HepG2 (cell line): Measurements from ENCODE around the gene NDUFS6. TPM values are rescaled to one million over a fixed set of nuclear protein-coding genes. Genes with fewer than 3 reads are reported as not detected.

Experiments used
- ARID3A ChIP-seq: IDR thresholded peaks from 2 replicates; pipeline ENCODE4 v1.6.1; 2012; ENCODE audit warnings: low read depth, low read length, improper control_type of control experiment
- ARNTL ChIP-seq: sonication (generic); formaldehyde crosslinking; IDR thresholded peaks from 2 replicates; pipeline ENCODE4 v1.4.0; 2020; ENCODE audit warnings: mild to moderate bottlenecking, missing genetic modification reagents
- ATF1 ChIP-seq: IDR thresholded peaks from 2 replicates; pipeline ENCODE4 v1.6.1; 2016; ENCODE audit warnings: mild to moderate bottlenecking, control low read depth
- GATAD1 ChIP-seq: IDR thresholded peaks from 2 replicates; pipeline ENCODE4 v1.6.1; 2016; ENCODE audit warnings: missing genetic modification reagents, missing compliant biosample characterization
- GRHL1 ChIP-seq: sonication (generic); formaldehyde crosslinking; conservative IDR thresholded peaks from 2 replicates; pipeline ENCODE4 v1.8.0; 2022; ENCODE audit warnings: missing genetic modification reagents
- ISX ChIP-seq: sonication (generic); formaldehyde crosslinking; conservative IDR thresholded peaks from 2 replicates; pipeline ENCODE4 v1.5.0; 2020; ENCODE audit warnings: missing genetic modification reagents
- MTA3 ChIP-seq: sonication (generic); formaldehyde crosslinking; IDR thresholded peaks from 2 replicates; pipeline ENCODE4 v1.4.0; 2020; ENCODE audit warnings: missing genetic modification reagents
- MTF1 ChIP-seq: sonication (generic); formaldehyde crosslinking; IDR thresholded peaks from 2 replicates; pipeline ENCODE4 v1.5.0; 2020; ENCODE audit warnings: missing genetic modification reagents
- MXD3 ChIP-seq: IDR thresholded peaks from 2 replicates; pipeline ENCODE4 v1.6.1; 2016; ENCODE audit warnings: mild to moderate bottlenecking, missing biosample characterization, missing genetic modification reagents
- NFIC ChIP-seq: IDR thresholded peaks from 2 replicates; pipeline ENCODE4 v1.6.1; 2012; ENCODE audit warnings: mild to moderate bottlenecking, low read length, inconsistent platforms
- NRL ChIP-seq: sonication (generic); formaldehyde crosslinking; IDR thresholded peaks from 2 replicates; pipeline ENCODE4 v1.5.0; 2020; ENCODE audit warnings: missing genetic modification reagents, mild to moderate bottlenecking, moderate library complexity, borderline replicate concordance
- ONECUT2 ChIP-seq: sonication (generic); formaldehyde crosslinking; IDR thresholded peaks from 2 replicates; pipeline ENCODE4 v1.4.0; 2020; ENCODE audit warnings: missing genetic modification reagents
- PHB2 ChIP-seq: fragments of 450-650 bp; IDR thresholded peaks from 2 replicates; pipeline ENCODE4 v1.6.1; 2018; ENCODE audit not compliant: partially characterized antibody
- TFAP4 ChIP-seq: sonication (generic); IDR thresholded peaks from 2 replicates; pipeline ENCODE4 v1.6.1; 2016; ENCODE audit warnings: low read depth, borderline replicate concordance
- THAP8 ChIP-seq: sonication (generic); formaldehyde crosslinking; IDR thresholded peaks from 2 replicates; pipeline ENCODE4 v1.5.1; 2020; ENCODE audit warnings: missing genetic modification reagents, mild to moderate bottlenecking, borderline replicate concordance
- ZFAT ChIP-seq: sonication (generic); formaldehyde crosslinking; conservative IDR thresholded peaks from 2 replicates; pipeline ENCODE4 v1.8.1; 2023; ENCODE audit warnings: missing genetic modification reagents, inconsistent platforms
- ZFP91 ChIP-seq: sonication (generic); formaldehyde crosslinking; IDR thresholded peaks from 2 replicates; pipeline ENCODE4 v1.9.0; 2022; ENCODE audit warnings: missing genetic modification reagents, mild to moderate bottlenecking, borderline replicate concordance
- ZMAT5 ChIP-seq: sonication (generic); formaldehyde crosslinking; IDR thresholded peaks from 2 replicates; pipeline ENCODE4 v1.5.0; 2020; ENCODE audit warnings: mild to moderate bottlenecking, low read depth, missing genetic modification reagents, borderline replicate concordance
- ZMYM2 ChIP-seq: sonication (generic); formaldehyde crosslinking; IDR thresholded peaks from 2 replicates; pipeline ENCODE4 v1.8.0; 2022; ENCODE audit warnings: mild to moderate bottlenecking, missing genetic modification reagents
- ZNF329 ChIP-seq: sonication (generic); formaldehyde crosslinking; IDR thresholded peaks from 2 replicates; pipeline ENCODE4 v1.9.0; 2021; ENCODE audit warnings: low read depth, mild to moderate bottlenecking, missing genetic modification reagents
- ZNF33B ChIP-seq: sonication (generic); formaldehyde crosslinking; IDR thresholded peaks from 2 replicates; pipeline ENCODE4 v1.5.1; 2020; ENCODE audit warnings: mild to moderate bottlenecking, missing genetic modification reagents
- ZNF781 ChIP-seq: sonication (generic); formaldehyde crosslinking; IDR thresholded peaks from 2 replicates; pipeline ENCODE4 v1.5.1; 2020; ENCODE audit warnings: borderline replicate concordance, mild to moderate bottlenecking, missing genetic modification reagents; ENCODE audit errors: not compliant biosample characterization
- polyA plus RNA-seq, 8 experiments: library from polyadenylated mRNA; depleted of rRNA in 3 of 8; stranded (reverse) in 7 of 8; unstranded in 1 of 8; fragments of >200 nt; fragmentation: Illumina TruSeq in 4 of 8; extraction: Trizol in 4 of 8; gene quantifications; 2 replicates each; pipeline versions ENCODE4 v1.2.1 to v1.2.3, GENCODE V29; 2011 to 2016; ENCODE audit warnings: low read depth in 4 of 8, missing spikeins in 1 of 8, mixed read lengths in 1 of 8; ENCODE audit not compliant: insufficient read depth in 1 of 8
- total RNA-seq, 5 experiments: library from RNA; depleted of rRNA; stranded (reverse); fragments of >200 nt; fragmentation: Illumina TruSeq; extraction: Trizol; gene quantifications; 2 replicates each; pipeline ENCODE4 v1.2.3, GENCODE V29; 2016; ENCODE audit warnings: low read depth in 1 of 5

The NDUFS6 gene
- total and polyA plus RNA-seq, 2 of the 13 experiments (the other 11 are each of a cell fraction or from before 2014, with no cell fraction given), result 23.7 to 50.4 TPM

- TF ChIP-seq TFAP4 (peak; percentile 30; the same call in 1 of the 2 replicates), ZNF33B (0 out of 2 replicates have a peak, but pooled peaks have one; percentile 29), ATF1 (CRISPR knock-in tag) (0 out of 2 replicates have a peak, but pooled peaks have one; percentile 39), ZNF781 (CRISPR knock-in tag) (peak; percentile 83), MTA3 (CRISPR knock-in tag) (no peak), THAP8 (CRISPR knock-in tag) (no peak; the same call in 1 of the 2 replicates), ZFP91 (peak; percentile 87), ISX (CRISPR knock-in tag) (no peak; the same call in 1 of the 2 replicates), ZNF329 (CRISPR knock-in tag) (0 out of 2 replicates have a peak, but pooled peaks have one; percentile 18), ARID3A (no peak), PHB2 (no peak), GRHL1 (CRISPR knock-in tag) (no peak), MXD3 (CRISPR knock-in tag) (peak; percentile 76), ZFAT (no peak), NRL (CRISPR knock-in tag) (peak; percentile 35; the same call in 1 of the 2 replicates), GATAD1 (CRISPR knock-in tag) (peak; percentile 93), ZMYM2 (no peak), MTF1 (no peak), ONECUT2 (CRISPR knock-in tag) (no peak), ARNTL (CRISPR knock-in tag) (peak; percentile 77), ZMAT5 (CRISPR knock-in tag) (no peak), NFIC (no peak)
These were observed at the start of gene NDUFS6 (continued) for GRCh38 chr5:1801222-1801966.
